ENCODE results near the gene ZNF687.

DNA sequence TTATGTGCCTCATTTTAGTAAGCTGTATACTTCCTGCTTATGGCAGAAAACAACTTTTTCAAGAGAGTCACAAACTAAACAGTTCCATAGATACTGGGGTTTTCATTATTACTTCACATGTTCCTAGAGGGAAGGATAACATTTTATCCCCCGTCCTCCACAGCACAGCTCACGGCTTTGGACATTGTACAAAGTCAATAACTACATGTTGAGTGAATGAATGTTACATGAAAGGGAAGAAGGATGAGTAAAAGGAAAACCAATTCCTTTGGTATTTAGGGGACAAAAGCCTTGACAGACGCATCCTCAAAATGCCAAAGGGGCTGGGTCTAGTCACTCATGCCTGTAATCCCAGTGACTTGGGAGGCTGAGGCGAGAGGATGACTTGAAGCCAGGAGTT, 30.3 kb downstream of the ZNF687 start:
- TF ChIP-seq, protein P1, sequence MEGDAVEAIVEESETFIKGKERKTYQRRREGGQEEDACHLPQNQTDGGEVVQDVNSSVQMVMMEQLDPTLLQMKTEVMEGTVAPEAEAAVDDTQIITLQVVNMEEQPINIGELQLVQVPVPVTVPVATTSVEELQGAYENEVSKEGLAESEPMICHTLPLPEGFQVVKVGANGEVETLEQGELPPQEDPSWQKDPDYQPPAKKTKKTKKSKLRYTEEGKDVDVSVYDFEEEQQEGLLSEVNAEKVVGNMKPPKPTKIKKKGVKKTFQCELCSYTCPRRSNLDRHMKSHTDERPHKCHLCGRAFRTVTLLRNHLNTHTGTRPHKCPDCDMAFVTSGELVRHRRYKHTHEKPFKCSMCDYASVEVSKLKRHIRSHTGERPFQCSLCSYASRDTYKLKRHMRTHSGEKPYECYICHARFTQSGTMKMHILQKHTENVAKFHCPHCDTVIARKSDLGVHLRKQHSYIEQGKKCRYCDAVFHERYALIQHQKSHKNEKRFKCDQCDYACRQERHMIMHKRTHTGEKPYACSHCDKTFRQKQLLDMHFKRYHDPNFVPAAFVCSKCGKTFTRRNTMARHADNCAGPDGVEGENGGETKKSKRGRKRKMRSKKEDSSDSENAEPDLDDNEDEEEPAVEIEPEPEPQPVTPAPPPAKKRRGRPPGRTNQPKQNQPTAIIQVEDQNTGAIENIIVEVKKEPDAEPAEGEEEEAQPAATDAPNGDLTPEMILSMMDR (IDR thresholded peaks at IDR 0.05) = no peak
- TF ChIP-seq POLR2AphosphoS5 (IDR thresholded peaks at IDR 0.05) = no peak
